Urinary bladder (tissue), 4 donors: ENCODE data around the gene CHGA. TPM values are rescaled to one million over a fixed set of nuclear protein-coding genes. Genes with fewer than 3 reads are reported as not detected.
A peak's percentile ranks its signal among the peaks of the same experiment; 100 is the strongest.

ENCODE experiments used
- DNase-seq: peaks from one replicate; pipeline ENCODE4 v3.0.0-alpha.2; 2015; ENCODE audit errors: extremely low spot score
- H3K27ac ChIP-seq: one replicate; pipeline ENCODE4 v1.5.1; 2013; ENCODE audit warnings: low read depth, mild to moderate bottlenecking, moderate library complexity
- H3K36me3 ChIP-seq: one replicate; pipeline ENCODE4 v1.6.1; 2013; ENCODE audit warnings: mild to moderate bottlenecking, moderate library complexity; ENCODE audit not compliant: insufficient read depth
- H3K4me1 ChIP-seq: one replicate; pipeline ENCODE4 v1.6.1; 2013; ENCODE audit warnings: mild to moderate bottlenecking, moderate library complexity; ENCODE audit not compliant: insufficient read depth
- H3K4me3 ChIP-seq: one replicate; pipeline ENCODE4 v1.5.1; 2013; ENCODE audit warnings: low read depth, low read length
- WGBS: extraction: QIAGEN DNeasy Blood & Tissue Kit; methylation state at CpG from one replicate; pipeline ENCODE4 v1.1.7; 2013; 5-methylcytosine and 5-hydroxymethylcytosine counted together
- polyA plus RNA-seq: library from polyadenylated mRNA; stranded (reverse); fragments of 200-250 nt; gene quantifications from one replicate; pipeline ENCODE4 v1.2.3, GENCODE V29; 2013
- total RNA-seq: library from RNA; depleted of rRNA; stranded (reverse); fragments of >200 nt; gene quantifications from one replicate; pipeline ENCODE4 v1.2.3, GENCODE V29; 2014
- donor health status: healthy with polysubstance abuse.
- donor health status: healthy.

The CHGA gene
- total RNA-seq, result 3.8 TPM
- polyA plus RNA-seq, result 6.7 TPM

- no peak for DNase-seq
- H3K27ac ChIP-seq, result no peak within 1 kb of the TSS
- no peaks in the 10 kb centered on the region for H3K4me1 ChIP-seq
- no peaks in the 10 kb centered on the region for H3K36me3 ChIP-seq
- H3K4me3 ChIP-seq, result no peak within 1 kb of the TSS
- WGBS, result 2% methylated on average over 86 of the region's 86 CpGs
Measured at GRCh38 chr14:92922883-92923743, at the start of gene CHGA. CHGA (plus strand) TSS chr14:92923150; CDS start chr14:92923360, 210 bp downstream.

- 52% methylated on average over 13 of the region's 13 CpGs for WGBS
- Histone ChIP-seq H3K27ac (no peak overlapping the region), H3K4me3 (no peak overlapping the region), H3K36me3 (no peaks in the 10 kb centered on the region), H3K4me1 (no peaks in the 10 kb centered on the region)
- no peak for DNase-seq
Measured at GRCh38 chr14:92874962-92875661, 47.8 kb upstream of the CHGA start.

- H3K4me3 ChIP-seq, result no peak overlapping the region
- H3K36me3 ChIP-seq, result no peaks in the 10 kb centered on the region
- no peak overlapping the region for H3K27ac ChIP-seq
- no peaks in the 10 kb centered on the region for H3K4me1 ChIP-seq
- DNase-seq, result no peak
- WGBS, result 23% methylated on average over 18 of the region's 18 CpGs
Measured at GRCh38 chr14:92877757-92878431, 45.1 kb upstream of the CHGA start.

- Histone ChIP-seq H3K36me3 (no peaks in the 10 kb centered on the region), H3K4me1 (no peaks in the 10 kb centered on the region), H3K27ac (no peak overlapping the region), H3K4me3 (no peak overlapping the region)
- 82% methylated on average over 7 of the region's 7 CpGs for WGBS
- no peak for DNase-seq
Measured at GRCh38 chr14:92880351-92880750, 42.6 kb upstream of the CHGA start.

- DNase-seq, result no peak
- Histone ChIP-seq H3K36me3 (no peaks in the 10 kb centered on the region), H3K4me1 (no peaks in the 10 kb centered on the region), H3K27ac (no peak overlapping the region), H3K4me3 (no peak overlapping the region)
- 33% methylated on average over 12 of the region's 12 CpGs for WGBS
Measured at GRCh38 chr14:92880851-92881250, 42.1 kb upstream of the CHGA start.

- no peak overlapping the region for H3K4me3 ChIP-seq
- no peaks in the 10 kb centered on the region for H3K36me3 ChIP-seq
- H3K27ac ChIP-seq, result no peak overlapping the region
- no peak for DNase-seq
- no peaks in the 10 kb centered on the region for H3K4me1 ChIP-seq
- 91% methylated on average over 5 of the region's 5 CpGs for WGBS
Measured at GRCh38 chr14:92883066-92883465, 39.9 kb upstream of the CHGA start.

- no peaks in the 10 kb centered on the region for H3K36me3 ChIP-seq
- H3K27ac ChIP-seq, result no peak overlapping the region
- H3K4me3 ChIP-seq, result no peak overlapping the region
- no peaks in the 10 kb centered on the region for H3K4me1 ChIP-seq
- 29% methylated on average over 3 of the region's 3 CpGs for WGBS
- DNase-seq, result no peak
Measured at GRCh38 chr14:92884410-92884809, 38.5 kb upstream of the CHGA start.

- Histone ChIP-seq H3K4me3 (no peak overlapping the region), H3K4me1 (no peaks in the 10 kb centered on the region), H3K27ac (no peak overlapping the region), H3K36me3 (no peaks in the 10 kb centered on the region)
- 77% methylated on average over 8 of the region's 8 CpGs for WGBS
- no peak for DNase-seq
Measured at GRCh38 chr14:92885279-92886061, 37.5 kb upstream of the CHGA start.

GRCh38 chr14:92886337-92886736, 36.6 kb upstream of the CHGA start:
- Histone ChIP-seq H3K36me3 (no peaks in the 10 kb centered on the region), H3K4me1 (no peaks in the 10 kb centered on the region), H3K4me3 (no peak overlapping the region), H3K27ac (no peak overlapping the region)
- DNase-seq, result no peak
- 37% methylated on average over 11 of the region's 11 CpGs for WGBS

GRCh38 chr14:92887157-92887556, 35.8 kb upstream of the CHGA start:
- no peak for DNase-seq
- Histone ChIP-seq H3K27ac (no peak overlapping the region), H3K36me3 (no peaks in the 10 kb centered on the region), H3K4me1 (no peaks in the 10 kb centered on the region), H3K4me3 (no peak overlapping the region)
- WGBS, result 94% methylated on average over 1 of the region's 1 CpG

GRCh38 chr14:92888896-92889295, 34.1 kb upstream of the CHGA start:
- no peaks in the 10 kb centered on the region for H3K4me1 ChIP-seq
- DNase-seq, result no peak
- no peak overlapping the region for H3K27ac ChIP-seq
- H3K36me3 ChIP-seq, result no peaks in the 10 kb centered on the region
- no peak overlapping the region for H3K4me3 ChIP-seq

GRCh38 chr14:92890830-92891588, 31.9 kb upstream of the CHGA start:
- peak; percentile 21 for DNase-seq
- H3K4me1 ChIP-seq, result no peaks in the 10 kb centered on the region
- H3K4me3 ChIP-seq, result no peak overlapping the region
- no peaks in the 10 kb centered on the region for H3K36me3 ChIP-seq
- WGBS, result 44% methylated on average over 7 of the region's 7 CpGs
- no peak overlapping the region for H3K27ac ChIP-seq

- Histone ChIP-seq H3K36me3 (no peaks in the 10 kb centered on the region), H3K4me1 (no peaks in the 10 kb centered on the region), H3K4me3 (no peak overlapping the region), H3K27ac (no peak overlapping the region)
- DNase-seq, result no peak
Measured at GRCh38 chr14:92892589-92892988, 30.4 kb upstream of the CHGA start.
